HG02852 (cell line): ENCODE measurements around the gene HNRNPDL.
"Not testable (repeated sequence)": the region's sequence is repeated elsewhere in the genome, so short reads cannot be mapped to it uniquely, and the experiment has no call there.

ENCODE experiments used
- ATAC-seq: cut with Tn5 transposase; IDR thresholded peaks from one replicate; pipeline ENCODE4 v1.9.1; 2021; ENCODE audit warnings: mild to moderate bottlenecking, moderate library complexity; ENCODE audit not compliant: unreplicated experiment

Gene HNRNPDL

DNA sequence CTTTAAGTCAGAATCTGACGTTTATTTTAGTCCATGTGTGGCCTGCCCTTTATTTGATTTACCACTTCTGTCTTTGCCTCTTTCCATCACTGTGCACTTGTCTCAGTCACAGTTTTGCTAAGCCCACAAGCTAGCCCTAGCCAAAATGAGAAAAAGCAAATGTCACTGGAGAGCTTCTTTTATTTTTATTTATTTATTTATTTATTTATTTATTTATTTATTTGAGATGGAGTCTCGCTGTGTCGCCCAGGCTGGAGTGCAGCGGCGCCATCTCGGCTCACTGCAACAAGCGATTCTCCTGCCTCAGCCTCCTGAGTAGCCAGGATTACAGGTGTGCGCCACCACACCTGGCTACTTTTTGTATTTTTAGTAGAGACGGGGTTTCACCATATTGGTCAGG lies 40.2 kb downstream of the HNRNPDL start:
- not testable (repeated sequence) for ATAC-seq

DNA sequence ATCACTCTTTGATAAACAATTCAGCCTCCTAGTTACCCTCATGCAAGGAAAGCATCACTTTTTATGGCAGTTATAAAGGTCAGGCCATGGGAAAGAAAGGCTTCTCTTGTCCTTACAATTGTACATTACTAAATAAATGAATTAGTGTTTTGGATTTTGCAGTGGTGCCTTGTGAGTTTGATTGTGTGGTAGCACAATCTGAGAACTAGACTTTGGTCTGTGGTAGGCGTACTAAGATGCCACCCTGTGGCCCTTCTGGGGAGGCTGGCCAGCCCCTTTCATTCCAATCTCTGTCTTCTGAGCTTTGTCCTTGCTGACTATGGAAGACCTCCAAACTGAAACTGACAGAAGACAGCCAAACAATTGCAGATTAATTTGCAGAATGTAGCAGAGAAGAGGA lies 41.9 kb downstream of the HNRNPDL start:
- no peak for ATAC-seq

DNA sequence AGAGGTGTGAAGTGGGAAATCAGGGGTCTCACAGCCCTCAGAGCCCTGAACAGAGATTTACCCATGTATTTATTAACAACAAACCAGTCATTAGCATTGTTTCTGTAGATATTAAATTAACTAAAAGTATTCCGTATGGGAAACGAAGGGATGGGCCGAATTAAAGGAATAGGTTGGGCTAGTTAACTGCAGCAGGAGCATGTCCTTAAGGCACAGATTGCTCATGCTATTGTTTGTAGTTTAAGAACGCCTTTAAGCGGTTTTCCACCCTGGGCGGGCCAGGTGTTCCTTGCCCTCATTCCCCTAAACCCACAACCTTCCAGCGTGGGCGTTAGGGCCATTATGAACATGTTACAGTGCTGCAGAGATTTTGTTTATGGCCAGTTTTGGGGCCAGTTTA lies 44.0 kb downstream of the HNRNPDL start:
- ATAC-seq, result not testable (repeated sequence)

DNA sequence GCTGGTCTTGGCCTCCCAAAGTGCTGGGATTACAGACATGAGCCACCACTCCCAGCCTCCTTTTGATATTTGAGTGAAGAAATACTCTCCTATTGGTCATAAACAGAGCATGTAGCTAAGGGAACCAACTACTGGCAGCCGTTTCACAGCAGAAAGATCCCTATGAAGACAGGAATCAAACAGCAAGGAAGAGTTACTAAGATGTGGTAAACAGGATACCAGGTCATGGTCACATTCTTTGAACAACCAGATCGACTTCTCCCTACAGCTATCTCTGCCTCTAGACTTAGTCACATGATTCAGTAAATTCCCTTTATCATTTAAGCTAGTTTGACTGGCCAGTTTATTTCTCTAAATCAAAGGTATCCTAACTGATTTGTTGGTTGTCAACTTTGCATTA lies 47.5 kb downstream of the HNRNPDL start:
- ATAC-seq, result no peak

- ATAC-seq, result no peak
Observed at GRCh38 chr4:82381661-82382296, 48.5 kb downstream of the HNRNPDL start.

DNA sequence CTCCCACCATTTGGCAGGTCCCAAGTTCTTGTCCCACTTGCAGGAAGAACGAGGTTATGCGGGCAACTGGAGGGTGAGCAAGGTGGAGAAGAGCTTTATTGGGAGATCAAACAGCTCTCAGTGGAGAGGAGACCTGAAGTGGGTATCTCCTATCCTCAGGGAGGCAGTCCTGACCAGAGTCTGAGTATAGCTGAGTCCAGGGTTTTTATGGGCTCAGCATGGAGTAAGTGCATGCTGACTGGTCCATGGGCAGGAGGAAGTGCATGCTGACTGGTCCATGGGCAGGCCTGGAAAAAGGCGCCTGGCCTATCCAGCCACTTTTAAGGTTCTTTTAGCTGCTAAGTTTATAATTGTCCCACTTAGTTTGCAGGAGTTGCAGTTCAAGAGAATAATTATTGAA lies 49.0 kb downstream of the HNRNPDL start:
- no peak for ATAC-seq

- ATAC-seq, result no peak
Observed at GRCh38 chr4:82380831-82381230, 49.4 kb downstream of the HNRNPDL start.

GRCh38 chr4:82380344-82380743 lies 49.9 kb downstream of the HNRNPDL start:
- no peak for ATAC-seq

- ATAC-seq, result no peak
Observed at GRCh38 chr4:82376109-82376508, 54.2 kb downstream of the HNRNPDL start.

GRCh38 chr4:82373816-82374625 lies 56.2 kb downstream of the HNRNPDL start, which contains the start of gene HNRNPD:
Gene HNRNPD, minus strand, starts transcription at chr4:82373991. Its CDS starts 313 bp downstream, at chr4:82373678.
- peak; percentile 93 for ATAC-seq

GRCh38 chr4:82373486-82373815 lies 56.8 kb downstream of the HNRNPDL start:
- peak; percentile 18 for ATAC-seq
